Activated gamma-delta T cell (primary cell): ENCODE measurements around the gene EFCAB8.
"Not testable (repeated sequence)": the region's sequence is repeated elsewhere in the genome, so short reads cannot be mapped to it uniquely, and the experiment has no call there.

Experiments used
- DNase-seq: peaks from one replicate; lab custom pipeline; 2025; lab: John Stamatoyannopoulos, UW

Gene EFCAB8

DNA sequence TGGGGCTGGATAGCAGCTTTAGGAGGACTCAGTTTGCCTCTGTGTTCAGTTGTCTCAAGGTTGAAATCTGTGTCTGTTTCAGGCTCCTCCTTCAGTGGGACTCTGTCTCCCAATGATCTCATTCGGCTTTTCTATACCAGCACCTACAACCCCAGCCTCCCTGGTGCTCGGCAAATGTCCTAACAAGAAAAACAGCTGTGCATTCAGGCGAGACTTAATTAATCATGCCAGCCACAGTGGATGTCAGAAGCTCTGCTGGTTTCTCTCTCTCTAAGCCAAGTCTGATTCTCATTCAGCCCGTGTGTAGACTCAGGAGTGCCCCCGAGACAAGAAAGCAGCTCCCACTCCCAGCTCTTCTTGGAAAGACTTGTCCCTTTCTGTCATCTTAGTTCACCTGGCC lies 98.7 kb downstream of the EFCAB8 start:
- no peak for DNase-seq

DNA sequence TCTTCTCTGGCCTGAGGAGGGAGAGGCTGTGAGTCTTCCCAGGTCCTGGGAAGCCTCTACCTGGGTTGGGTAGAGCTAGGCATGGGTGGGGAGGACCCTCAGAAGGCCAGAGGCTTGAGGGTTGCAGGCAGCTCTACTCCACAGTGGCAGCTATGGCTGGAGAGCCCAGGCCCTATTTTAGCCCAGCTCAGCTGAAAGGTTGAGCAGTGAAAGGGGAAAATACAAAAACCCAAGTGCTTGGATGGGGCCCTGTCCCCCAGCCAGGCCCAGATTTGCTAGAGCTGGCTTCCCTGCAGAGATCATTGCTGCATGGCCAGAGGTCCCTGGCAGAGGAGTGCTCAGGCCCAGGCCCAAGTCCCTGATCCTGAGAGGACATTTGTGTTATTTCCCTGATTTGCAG lies 99.9 kb downstream of the EFCAB8 start:
- DNase-seq, result no peak

DNA sequence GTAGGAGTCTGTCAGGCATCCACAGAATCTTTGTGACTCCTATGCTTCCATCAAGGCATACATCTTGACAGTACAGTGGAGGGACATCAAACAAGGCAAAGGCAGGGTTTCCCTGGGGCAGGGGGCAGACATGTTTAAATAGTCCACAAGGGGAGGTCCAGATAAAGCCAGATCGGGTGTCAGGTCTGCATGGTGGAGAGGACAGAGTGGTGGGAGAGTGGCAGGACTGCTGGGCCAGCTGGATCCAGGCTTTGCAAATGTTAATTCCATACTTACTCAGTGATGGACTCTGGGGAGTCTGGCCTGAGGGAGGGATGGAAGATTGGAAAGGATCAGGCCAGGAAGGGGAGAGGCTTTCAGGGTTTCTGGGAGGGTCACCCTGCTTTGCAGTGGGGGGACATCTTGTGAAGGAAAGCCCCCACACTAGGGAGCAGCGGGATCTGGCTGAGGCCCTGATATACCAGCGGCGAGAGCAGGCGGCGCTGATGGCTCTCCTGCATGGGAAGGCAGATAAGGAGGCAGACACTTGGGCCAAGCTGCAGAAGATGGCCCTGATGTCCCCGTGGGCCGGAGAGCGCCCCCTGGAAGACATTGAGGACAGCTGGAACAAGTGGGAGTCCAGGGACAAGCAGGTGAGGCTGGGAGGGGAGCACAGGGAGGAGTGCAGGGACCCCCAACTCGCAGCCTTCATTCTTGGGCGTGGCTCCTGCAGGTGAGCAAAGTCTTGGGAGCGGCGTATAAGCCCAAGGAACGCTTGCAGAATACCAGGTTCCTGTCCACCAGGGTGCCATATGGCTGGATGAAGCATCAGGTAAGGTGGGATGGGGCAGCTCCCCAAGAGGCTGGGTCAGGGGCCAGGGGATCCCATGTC lies 100.9 kb downstream of the EFCAB8 start:
- DNase-seq, result no peak

DNA sequence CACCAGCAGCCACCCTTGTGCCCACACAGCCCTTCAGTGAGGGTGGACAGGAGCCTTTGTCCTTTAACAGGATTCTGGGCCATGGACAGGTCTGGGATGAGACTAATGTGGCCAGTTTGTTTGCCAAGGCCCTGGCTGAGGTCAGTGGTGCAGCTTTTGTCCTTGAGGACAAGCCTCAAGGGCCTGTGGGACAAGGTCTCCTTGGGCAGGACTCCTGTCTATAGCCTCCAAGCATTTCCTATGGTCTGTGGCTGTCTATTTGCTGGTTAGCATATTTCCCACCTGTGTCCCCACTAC lies 101.4 kb downstream of the EFCAB8 start:
- DNase-seq, result no peak

DNA sequence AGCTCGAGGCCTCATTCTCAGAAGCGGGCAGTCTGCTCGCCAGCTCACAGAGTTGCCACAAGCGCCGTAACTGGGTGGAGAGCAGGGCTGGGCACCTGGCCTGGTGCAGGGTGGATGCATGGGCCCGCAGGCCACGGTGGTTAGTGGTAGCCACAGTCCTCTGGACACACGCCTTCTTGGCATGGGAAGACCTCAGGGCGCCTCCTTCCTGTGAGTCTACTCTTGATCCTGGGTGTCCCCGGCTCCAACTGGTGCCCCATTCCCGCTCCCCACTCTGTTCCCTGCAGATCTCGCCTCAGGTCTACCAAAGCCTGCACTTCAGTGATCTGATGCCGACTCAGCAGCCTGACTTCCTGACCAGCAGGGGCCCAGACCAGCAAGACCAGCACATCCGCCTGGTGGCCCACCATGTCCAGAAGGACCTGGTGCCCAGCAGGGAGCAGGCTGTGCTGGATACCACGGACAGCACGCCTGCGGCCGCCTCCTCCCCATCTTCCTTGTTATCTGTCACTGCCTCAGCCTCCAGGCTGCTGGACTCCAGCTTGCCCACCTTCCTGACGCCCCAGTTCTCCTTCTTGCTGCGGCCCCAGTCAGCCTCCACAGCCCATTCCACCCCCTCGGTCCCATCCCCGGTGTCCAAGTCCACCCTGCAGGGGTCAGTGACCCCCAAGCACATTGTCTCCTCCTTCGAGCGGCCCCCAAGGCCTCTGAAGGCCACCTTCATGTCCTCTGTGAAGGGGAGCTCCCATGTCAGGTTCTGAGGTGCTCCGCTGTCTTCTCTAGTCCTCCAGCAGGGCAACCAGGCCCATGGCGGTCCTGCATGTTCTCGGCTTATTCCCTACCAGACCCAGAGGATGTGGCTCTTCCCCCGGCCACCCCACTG lies 102.4 kb downstream of the EFCAB8 start:
- DNase-seq, result no peak

DNA sequence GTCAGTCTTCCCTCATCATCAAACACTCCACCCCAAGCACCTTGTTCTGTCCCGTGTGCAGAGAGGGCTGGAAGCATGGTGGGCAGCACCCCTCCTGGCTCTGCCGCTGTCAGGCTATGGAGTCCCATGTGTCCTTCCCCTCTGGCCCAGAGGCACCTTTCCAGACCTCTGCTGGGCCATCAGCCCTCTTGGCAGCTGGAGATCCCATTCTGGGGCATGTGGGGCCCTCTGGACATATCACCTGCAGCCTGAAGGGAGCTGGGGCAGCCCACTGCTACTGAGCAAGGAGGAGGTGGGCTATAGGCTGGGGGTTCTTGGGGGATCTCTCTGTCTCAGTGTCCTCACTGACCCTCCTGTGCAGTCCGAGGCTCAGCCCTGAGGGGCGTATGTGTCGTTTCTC lies 103.3 kb downstream of the EFCAB8 start:
- no peak for DNase-seq

DNA sequence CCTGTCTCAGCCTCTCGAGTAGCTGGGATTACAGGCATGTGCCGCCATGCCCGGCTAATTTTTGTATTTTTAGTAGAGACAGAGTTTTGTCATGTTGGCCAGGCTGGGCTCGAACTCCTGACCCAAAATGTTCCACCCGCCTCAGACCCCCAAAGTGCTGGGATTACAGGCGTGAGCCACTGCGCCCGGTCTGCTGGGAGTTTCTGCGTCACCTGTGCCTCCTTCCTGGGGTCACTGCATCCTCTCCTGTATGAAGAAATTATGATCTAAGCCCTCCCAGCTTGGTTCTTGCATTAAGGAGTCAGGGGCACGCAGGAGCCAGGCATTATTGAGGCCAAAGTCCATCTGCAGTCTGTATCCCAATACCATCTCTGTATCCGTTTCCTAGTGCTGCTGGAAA lies 103.9 kb downstream of the EFCAB8 start:
- DNase-seq, result not testable (repeated sequence)

DNA sequence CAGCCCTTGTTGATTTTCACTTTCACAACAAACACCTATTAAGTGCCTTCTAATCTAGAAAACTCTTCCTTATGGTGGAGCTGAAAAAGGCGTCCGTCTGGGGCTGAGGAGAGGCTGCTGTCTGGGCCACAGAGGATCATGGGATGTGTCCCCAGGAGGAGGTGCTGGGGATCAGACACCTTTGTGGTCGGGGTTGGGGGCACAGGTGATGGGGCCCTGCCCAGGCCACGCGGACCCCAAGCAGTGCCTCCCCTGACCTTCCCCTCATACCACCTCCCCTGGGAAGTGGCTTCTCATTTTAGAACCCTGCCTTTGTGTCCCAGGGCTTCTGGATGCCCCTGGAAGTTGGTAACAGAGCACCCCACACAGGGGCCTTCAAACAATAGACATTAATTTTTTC lies 104.5 kb downstream of the EFCAB8 start:
- no peak for DNase-seq

DNA sequence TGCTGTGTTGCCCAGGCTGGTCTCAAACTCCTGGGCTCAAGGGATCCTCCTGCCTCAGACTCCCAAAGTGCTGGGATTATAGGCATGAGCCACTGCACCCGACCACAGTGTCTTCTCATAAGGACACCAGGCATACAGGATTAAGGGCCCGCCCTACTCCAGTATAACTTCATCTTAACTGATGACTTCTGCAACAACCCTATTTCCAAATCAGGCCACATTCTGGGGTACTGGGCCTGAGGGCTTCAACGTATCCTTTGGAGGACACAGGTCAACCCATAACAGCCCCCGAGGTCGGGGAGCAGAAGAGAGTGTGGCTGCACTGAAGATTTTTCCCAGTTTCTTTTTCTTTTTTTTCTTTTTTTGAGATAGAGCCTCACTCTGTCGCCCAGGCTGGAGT lies 105.9 kb downstream of the EFCAB8 start:
- DNase-seq, result no peak

DNA sequence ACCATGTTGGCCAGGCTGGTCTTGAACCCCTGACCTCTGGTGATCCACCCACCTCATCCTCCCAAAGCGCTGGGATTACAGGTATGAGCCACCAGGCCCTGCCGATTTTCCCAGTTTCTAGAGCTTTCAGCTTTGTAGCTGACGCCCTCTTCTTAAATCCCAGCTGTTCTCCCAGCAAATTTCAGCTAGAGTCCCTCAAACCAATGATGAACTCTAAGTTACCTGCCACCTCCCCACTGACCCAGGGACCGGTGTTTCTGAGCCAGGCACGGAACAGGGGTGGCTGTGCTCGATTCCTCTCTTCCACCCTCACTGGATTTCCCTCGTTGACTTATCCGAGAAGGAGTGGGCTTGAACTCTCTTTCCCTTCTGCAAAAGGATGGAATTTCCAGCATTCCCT lies 106.4 kb downstream of the EFCAB8 start:
- DNase-seq, result no peak

DNA sequence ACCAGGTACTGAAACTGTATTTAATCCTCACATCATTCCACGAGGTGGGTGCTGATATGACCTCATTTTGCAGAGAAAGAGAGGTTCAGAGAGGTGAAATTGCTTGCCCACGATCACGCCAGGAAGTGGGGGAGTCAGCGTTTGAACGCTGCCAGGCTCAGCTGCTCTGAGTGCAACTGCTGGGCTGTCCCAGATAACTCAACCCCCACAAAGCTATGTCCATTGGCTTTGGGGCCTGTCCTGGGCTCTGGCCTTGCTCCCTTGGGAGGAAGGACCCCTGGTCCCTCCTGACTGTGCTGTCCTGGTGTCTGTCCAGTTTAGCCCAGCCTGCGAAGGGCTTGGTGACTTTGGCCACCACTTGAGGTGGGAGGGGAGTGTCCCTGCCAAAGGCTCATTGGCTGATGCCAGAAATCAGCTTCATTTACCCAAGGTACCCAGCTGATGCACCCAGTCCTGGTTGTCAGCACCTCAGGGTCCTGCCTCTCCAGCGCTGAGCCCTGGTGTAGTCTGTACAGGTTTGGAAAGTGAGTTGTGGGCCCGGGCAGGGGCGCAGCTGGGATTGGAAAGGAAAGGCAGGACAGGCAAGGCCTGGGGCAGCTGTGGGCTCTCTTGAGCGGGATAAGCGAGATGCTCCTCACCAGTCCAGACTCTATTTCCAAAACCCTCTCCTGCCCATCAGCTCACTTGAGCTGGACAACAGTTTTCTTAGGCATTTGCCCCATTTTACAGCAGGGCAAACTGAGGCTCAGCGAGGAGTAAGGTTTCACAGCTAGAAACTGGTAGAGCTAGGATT lies 107.1 kb downstream of the EFCAB8 start:
- DNase-seq, result no peak

DNA sequence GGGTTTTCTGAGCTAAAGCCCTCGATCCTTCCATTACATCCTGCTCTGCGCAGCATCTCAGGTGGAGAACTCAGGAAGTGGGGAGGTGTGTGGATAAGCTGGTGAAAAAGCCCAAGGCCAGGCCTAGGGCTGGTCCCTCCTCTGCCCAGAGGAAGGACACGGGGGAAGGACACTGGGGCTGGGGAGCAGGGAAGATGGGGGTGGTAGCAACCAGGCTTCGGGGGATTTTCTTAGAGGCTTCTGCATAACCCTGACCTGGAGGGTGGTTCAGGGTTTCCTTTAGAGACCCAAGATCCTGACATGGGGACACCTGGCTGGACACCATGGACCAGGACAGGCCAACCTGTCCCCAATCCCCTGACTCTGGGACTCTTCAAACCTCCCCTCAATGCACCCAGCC lies 107.7 kb downstream of the EFCAB8 start:
- DNase-seq, result no peak

DNA sequence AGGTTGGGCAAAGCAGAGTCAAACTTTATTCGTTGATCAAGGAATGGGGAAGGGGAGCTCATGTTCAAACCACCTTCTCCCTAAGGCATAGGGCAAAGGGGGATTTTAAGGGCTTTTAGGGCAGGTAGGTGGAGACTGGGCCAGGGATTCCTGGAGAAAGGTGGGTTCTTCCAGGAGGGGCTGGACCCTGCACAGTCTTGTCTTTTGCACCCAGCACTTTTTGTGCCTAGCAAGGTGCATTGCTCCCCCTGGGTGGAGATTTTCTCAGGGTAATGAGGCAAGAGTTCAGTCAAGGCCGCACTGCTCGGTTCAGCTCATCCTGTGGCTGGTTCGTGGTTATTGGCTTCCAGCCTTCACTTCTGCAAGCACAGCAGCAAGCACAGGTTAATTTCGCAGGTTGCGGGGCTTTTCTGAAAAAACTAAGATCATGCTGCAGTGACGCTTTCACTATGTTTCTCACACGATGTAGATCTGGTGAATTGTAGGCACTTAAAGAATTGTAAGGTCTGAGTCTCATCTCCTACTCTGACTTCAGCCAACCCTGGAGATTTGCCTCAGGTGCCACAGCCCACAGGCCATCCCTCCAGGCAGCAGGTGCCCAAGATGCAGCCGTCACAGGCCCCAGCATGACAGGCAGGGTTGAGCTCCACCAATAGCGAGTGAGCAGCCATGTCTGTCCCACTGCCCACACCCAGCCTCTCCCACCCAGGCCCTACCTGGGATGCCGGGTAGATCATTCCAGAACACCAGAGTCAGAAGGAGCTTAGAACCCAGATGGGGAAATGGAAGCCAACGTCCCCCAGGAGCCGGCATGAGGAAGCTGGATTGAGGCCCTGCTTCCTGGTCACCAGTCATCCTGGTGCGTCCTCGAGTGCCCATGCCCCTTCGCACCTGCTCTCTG lies 108.4 kb downstream of the EFCAB8 start:
- no peak for DNase-seq

DNA sequence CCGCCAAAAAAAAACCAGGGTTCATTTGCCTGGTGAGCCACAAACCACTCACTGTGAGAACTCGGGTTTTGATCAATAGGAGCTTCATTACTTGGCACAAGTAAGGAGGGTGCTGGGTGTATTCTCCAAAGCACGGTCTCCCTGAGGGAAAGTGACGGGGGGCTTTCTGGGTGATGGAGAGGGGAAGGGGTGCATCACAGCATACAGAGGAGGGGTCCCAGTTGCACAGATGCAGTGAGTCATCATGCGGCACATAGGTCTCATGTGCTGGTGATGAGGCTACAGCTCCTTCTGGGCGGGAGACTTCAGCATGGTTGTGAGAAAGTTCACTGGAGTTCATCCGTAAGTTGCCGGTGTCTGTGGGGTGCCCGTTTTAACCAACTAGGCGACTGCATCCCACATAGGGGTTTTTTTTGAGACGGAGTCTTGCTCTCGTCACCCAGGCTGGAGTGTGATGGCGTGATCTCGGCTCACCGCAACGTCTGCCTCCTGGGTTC lies 109.3 kb downstream of the EFCAB8 start:
- DNase-seq, result no peak

DNA sequence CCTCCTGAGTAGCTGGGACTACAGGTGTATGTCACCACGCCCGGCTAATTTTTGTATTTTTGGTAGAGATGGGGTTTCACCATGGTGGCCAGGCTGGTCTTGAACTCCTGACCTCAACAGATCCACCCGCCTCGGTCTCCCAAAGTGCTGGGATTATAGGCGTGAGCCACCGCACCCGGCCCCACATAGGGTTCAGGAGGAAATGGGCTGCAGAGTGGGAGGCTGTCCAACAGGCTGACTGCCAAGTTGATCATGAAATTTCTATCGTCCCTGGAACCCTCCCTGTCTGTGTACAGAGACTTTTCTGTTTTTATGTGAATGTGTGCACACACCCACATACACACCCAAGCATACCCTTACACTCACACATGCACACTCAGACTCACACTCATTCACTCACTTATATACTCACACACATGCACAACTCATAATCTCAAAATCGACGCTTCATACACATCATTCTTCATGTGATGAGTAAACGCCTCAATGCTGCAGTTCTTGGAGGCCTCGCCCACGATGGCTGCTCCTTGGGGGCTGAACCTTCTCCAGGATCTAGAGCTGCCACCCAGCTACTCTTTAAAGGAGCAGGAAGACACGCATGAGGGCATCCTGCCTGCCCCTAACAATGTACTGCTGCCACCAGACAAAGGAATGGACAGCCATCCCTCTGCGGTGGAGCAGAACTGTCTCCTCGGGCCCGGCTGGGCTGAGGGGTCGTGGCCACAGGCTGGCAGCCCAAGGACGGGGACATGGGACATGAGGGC lies 109.9 kb downstream of the EFCAB8 start:
- DNase-seq, result no peak

DNA sequence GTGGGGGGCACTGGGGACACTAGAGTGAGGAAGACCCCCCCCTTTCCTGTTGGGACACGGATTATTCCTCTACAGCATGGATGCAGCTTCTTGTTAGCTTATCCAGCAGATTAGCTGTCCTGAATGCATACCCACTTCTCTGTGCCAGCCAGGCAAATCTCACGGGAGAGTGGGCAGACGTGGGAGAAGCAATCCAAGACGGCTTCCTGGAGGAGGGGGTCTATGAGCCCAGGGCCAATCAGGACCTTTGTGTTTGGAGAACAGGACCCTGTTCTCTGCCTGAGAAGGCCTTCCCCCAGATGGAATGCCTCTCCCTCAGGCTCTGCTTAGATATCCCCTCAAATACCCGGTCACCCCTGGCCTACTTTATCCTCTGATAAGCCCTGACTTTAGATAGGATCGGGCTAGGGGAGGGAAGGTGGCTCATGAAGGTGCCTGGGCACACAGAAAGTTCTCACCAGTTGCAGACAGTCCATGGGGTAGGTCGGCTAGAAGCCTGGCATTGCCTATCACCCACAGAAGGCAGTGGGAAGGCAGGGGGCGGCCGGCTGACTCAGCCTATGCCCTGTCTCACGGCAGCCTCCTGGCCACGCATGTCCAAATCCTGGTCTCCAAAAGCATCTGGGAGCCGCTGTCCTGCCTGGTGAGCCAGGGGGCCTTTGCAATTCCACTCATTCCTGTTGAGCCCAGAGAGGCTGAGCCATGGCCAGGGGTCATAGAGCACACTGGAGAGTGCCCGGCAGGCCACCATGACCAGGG lies 110.8 kb downstream of the EFCAB8 start:
- DNase-seq, result no peak

DNA sequence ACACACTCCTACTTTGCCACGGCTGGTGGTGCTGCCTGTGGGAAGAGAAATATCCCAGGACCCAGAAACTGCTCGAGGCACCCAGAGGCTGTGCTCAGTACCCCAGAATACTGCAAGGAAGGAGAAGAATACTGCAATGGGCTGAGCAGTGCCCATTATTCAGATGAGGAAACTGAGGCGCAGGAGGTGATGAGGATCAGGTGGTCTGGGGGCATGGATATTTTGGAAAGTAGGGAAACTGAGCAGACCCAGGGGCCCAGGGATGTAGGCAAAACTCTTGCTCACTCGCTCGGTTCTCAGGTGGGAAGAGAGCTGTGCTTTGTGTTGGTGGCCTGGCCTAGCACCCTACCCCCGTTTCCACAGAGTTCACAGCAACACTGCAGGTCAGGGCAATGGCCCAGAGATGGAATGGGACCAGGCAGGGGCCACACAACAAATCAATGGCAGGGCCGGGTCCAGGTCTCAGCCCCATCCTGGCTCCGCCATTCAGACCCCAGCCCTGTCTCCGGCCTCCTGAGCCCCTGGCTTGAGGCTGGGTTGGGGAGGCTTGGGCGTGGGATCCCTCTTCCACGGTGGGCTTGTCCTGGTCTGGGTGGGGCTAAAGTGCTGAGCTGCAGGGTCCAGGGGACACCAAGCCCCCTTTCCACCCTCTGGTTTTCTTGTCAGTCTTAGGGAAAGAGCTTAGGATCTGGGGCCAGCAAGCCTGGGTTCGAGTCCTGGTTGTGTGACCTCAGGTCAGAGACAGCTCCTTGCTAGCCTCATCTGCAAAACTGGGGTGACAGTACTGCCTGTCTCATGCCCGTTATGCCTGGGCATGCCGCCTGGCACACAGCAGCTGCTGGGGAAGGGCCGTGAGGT lies 111.6 kb downstream of the EFCAB8 start:
- DNase-seq, result no peak

DNA sequence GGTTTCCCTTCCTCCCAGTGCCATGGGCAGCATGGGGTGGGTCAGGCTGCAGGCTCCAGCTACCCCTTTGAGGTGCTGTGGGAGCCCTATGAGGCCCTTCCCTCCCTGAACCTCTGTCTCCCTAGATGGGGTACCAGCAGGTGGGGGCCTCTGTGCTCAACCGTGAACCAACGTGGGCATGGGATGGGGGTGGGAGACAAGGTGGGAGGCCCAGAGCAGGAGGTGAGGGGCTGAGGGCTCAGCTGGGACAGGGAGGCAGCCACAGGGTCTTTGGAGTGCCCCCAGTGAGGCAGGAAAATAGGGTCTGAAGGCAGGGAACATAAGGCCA lies 112.2 kb downstream of the EFCAB8 start:
- no peak for DNase-seq

DNA sequence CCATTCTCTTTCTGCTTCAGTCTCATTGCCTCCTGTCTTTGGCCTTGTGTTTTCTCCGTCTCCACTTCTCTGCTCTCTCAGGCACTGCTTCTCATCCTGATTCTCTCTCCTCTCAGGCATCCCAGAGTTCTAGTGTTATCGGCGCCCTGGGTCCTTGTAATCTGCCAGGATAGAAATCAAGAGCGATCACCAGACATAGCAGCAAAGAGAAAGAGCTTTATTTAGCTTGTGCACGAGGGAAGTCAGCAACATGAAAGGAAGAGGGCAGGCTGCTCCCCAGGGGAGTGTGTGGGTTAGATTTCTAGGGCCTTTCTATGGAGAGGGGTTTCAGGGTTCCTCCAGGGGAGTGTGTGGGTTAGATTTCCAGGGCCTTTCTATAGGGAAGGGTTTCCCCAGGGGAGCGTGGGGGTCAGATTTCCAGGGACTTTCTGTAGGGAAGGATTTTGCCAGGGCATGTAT lies 113.0 kb downstream of the EFCAB8 start:
- DNase-seq, result no peak
